ENCODE data around the gene B4GALNT4.
"Not testable (repeated sequence)": the region's sequence is repeated elsewhere in the genome, so short reads cannot be mapped to it uniquely, and the experiment has no call there.

Gene B4GALNT4

GRCh38 chr11:401196-401595 lies 31.9 kb downstream of the B4GALNT4 start:
- ATAC-seq (replicated peaks); H3K36me3 Mint-ChIP-seq (ENCODE audit: insufficient read depth); H3K9me3 Mint-ChIP-seq; H3K27ac Mint-ChIP-seq; H3K4me1 Mint-ChIP-seq (ENCODE audit: low read depth in 2 of 2); H3K27me3 Mint-ChIP-seq; H3K4me3 Mint-ChIP-seq; DNase-seq: not testable (repeated sequence)

- no peaks in the 10 kb centered on the region for H3K9me3 Mint-ChIP-seq
- no peak for ATAC-seq (replicated peaks)
- DNase-seq: no peak
- peaks cover 7% of the 10 kb centered on the region for H3K36me3 Mint-ChIP-seq (ENCODE audit: insufficient read depth)
- H3K4me1 Mint-ChIP-seq (ENCODE audit: low read depth in 2 of 2): peaks cover 7 to 10% of the 10 kb centered on the region in 2 donors
- H3K4me3 Mint-ChIP-seq: no peak overlapping the region
- H3K27ac Mint-ChIP-seq: no peak overlapping the region
- no peaks in the 10 kb centered on the region for H3K27me3 Mint-ChIP-seq
Measured at GRCh38 chr11:403021-403760, 33.9 kb downstream of the B4GALNT4 start.

GRCh38 chr11:403761-404431 lies 34.6 kb downstream of the B4GALNT4 start:
- Mint-ChIP-seq H3K27ac (peak overlapping the region in 1 of 2 donors; percentile 53), H3K4me3 (no peak overlapping the region), H3K36me3 (ENCODE audit: insufficient read depth) (peaks cover 7% of the 10 kb centered on the region), H3K9me3 (no peaks in the 10 kb centered on the region), H3K4me1 (ENCODE audit: low read depth in 2 of 2) (peaks cover 7 to 10% of the 10 kb centered on the region in 2 donors), H3K27me3 (no peaks in the 10 kb centered on the region)
- no peak for DNase-seq
- no peak for ATAC-seq (replicated peaks)

GRCh38 chr11:404551-405264 lies 35.4 kb downstream of the B4GALNT4 start:
- Mint-ChIP-seq H3K4me3 (peak overlapping the region in 1 of 2 donors; percentile 60), H3K27ac (peak overlapping the region; percentile 53 to 88), H3K4me1 (ENCODE audit: low read depth in 2 of 2) (peaks cover 5 to 11% of the 10 kb centered on the region in 2 donors), H3K36me3 (ENCODE audit: insufficient read depth) (peaks cover 7% of the 10 kb centered on the region), H3K9me3 (no peaks in the 10 kb centered on the region), H3K27me3 (no peaks in the 10 kb centered on the region)
- no peak for ATAC-seq (replicated peaks)
- DNase-seq: no peak

GRCh38 chr11:405323-405953 lies 36.1 kb downstream of the B4GALNT4 start:
- Mint-ChIP-seq H3K27ac (peak overlapping the region; percentile 41 to 88), H3K36me3 (ENCODE audit: insufficient read depth) (peaks cover 7% of the 10 kb centered on the region), H3K4me3 (peak overlapping the region; percentile 60), H3K4me1 (ENCODE audit: low read depth in 2 of 2) (peaks cover 3 to 12% of the 10 kb centered on the region in 2 donors), H3K9me3 (no peaks in the 10 kb centered on the region), H3K27me3 (no peaks in the 10 kb centered on the region)
- no peak for ATAC-seq (replicated peaks)
- no peak for DNase-seq

GRCh38 chr11:405954-406795 lies 36.9 kb downstream of the B4GALNT4 start:
- no peaks in the 10 kb centered on the region for H3K27me3 Mint-ChIP-seq
- DNase-seq: no peak
- H3K36me3 Mint-ChIP-seq (ENCODE audit: insufficient read depth): peaks cover 7% of the 10 kb centered on the region
- no peak for ATAC-seq (replicated peaks)
- H3K4me3 Mint-ChIP-seq: peak overlapping the region; percentile 43 to 60
- H3K9me3 Mint-ChIP-seq: no peaks in the 10 kb centered on the region
- peaks cover 3 to 12% of the 10 kb centered on the region in 2 donors for H3K4me1 Mint-ChIP-seq (ENCODE audit: low read depth in 2 of 2)
- H3K27ac Mint-ChIP-seq: peak overlapping the region; percentile 75 to 89

- Mint-ChIP-seq H3K36me3 (ENCODE audit: insufficient read depth) (peaks cover 7% of the 10 kb centered on the region), H3K9me3 (no peaks in the 10 kb centered on the region), H3K4me1 (ENCODE audit: low read depth in 2 of 2) (peaks cover 3 to 12% of the 10 kb centered on the region in 2 donors), H3K27me3 (no peaks in the 10 kb centered on the region), H3K27ac (peak overlapping the region; percentile 75 to 89), H3K4me3 (peak overlapping the region; percentile 43 to 58)
- peak; percentile 95 to 96 (median 96) for DNase-seq
- ATAC-seq (replicated peaks): peak; percentile 94
Measured at GRCh38 chr11:406796-407650, 37.7 kb downstream of the B4GALNT4 start.

GRCh38 chr11:407651-408123 lies 38.4 kb downstream of the B4GALNT4 start:
- Mint-ChIP-seq H3K9me3 (no peaks in the 10 kb centered on the region), H3K27me3 (no peaks in the 10 kb centered on the region), H3K36me3 (ENCODE audit: insufficient read depth) (peaks cover 7% of the 10 kb centered on the region), H3K4me3 (peak overlapping the region; percentile 6 to 58), H3K4me1 (ENCODE audit: low read depth in 2 of 2) (peaks cover 5 to 12% of the 10 kb centered on the region in 2 donors), H3K27ac (peak overlapping the region; percentile 6 to 75)
- peak in 2 of 3 experiments; percentile 39 to 46 for DNase-seq
- ATAC-seq (replicated peaks): peak; percentile 2

GRCh38 chr11:408154-409007 lies 39.1 kb downstream of the B4GALNT4 start:
- H3K4me1 Mint-ChIP-seq (ENCODE audit: low read depth in 2 of 2): peaks cover 12 to 17% of the 10 kb centered on the region in 2 donors
- H3K4me3 Mint-ChIP-seq: peak overlapping the region in 1 of 2 donors; percentile 58
- H3K36me3 Mint-ChIP-seq (ENCODE audit: insufficient read depth): peaks cover 7% of the 10 kb centered on the region
- no peaks in the 10 kb centered on the region for H3K9me3 Mint-ChIP-seq
- DNase-seq (no peak), ATAC-seq (replicated peaks) (no peak)
- H3K27me3 Mint-ChIP-seq: no peaks in the 10 kb centered on the region
- peak overlapping the region in 1 of 2 donors; percentile 75 for H3K27ac Mint-ChIP-seq

- ATAC-seq (replicated peaks) (no peak), DNase-seq (no peak)
- peak overlapping the region in 1 of 2 donors; percentile 49 for H3K27ac Mint-ChIP-seq
- no peaks in the 10 kb centered on the region for H3K9me3 Mint-ChIP-seq
- H3K36me3 Mint-ChIP-seq (ENCODE audit: insufficient read depth): peaks cover 10% of the 10 kb centered on the region
- peaks cover 14 to 20% of the 10 kb centered on the region in 2 donors for H3K4me1 Mint-ChIP-seq (ENCODE audit: low read depth in 2 of 2)
- H3K4me3 Mint-ChIP-seq: no peak overlapping the region
- H3K27me3 Mint-ChIP-seq: no peaks in the 10 kb centered on the region
Measured at GRCh38 chr11:409008-409599, 39.8 kb downstream of the B4GALNT4 start.
